GM19351 (cell line): Measurements from ENCODE around the gene C16orf95.
"Not testable (repeated sequence)": the region's sequence is repeated elsewhere in the genome, so short reads cannot be mapped to it uniquely, and the experiment has no call there.

Experiments used
- ATAC-seq: cut with Tn5 transposase; IDR thresholded peaks from one replicate; pipeline ENCODE4 v1.9.1; 2021; ENCODE audit warnings: mild to moderate bottlenecking, moderate library complexity; ENCODE audit not compliant: unreplicated experiment

Gene C16orf95

GRCh38 chr16:87316923-87317749 is at the start of gene C16orf95:
TSS of gene C16orf95 (minus strand) at chr16:87317392. CDS start at chr16:87317242, 150 bp downstream.
- peak; percentile 91 for ATAC-seq

DNA sequence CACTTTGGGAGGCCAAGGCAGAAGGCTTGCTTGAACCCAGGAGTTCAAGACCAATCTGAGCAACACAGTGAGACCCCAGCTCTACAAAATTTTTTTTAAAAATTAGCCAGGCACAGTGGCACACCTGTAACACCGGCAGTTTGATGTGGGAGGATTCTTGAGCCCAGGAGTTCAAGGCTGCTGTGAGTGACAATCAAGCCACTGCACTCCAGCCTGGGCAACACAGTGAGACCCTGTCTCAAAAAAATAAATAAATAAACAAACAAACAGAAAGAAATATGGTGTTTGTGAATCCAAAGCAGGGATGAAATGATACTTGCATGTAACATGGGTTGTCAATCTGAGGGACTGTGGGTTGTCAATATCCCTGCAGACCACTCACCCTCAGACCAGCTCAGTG is 49.7 kb upstream of the C16orf95 start:
- ATAC-seq, result no peak

DNA sequence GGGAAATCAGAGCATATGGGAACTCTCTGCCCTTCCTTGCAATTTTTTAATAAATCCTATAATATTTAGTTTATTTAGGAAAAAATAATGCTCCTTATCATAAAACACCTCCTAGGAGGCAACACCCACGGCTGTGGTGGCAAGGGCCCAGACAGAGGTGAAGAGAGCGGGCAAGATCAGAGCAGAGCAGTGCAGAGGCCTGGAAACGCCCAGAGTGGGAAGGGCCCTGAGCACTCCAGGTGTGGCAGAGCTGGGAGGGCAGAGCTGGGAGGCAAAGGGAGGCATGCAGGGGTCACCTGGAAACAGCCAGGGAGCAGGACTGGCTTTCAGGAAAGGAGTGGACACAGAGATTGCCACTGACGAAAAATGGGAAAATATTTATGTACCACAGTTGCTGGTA is 49.1 kb upstream of the C16orf95 start:
- ATAC-seq, result no peak

DNA sequence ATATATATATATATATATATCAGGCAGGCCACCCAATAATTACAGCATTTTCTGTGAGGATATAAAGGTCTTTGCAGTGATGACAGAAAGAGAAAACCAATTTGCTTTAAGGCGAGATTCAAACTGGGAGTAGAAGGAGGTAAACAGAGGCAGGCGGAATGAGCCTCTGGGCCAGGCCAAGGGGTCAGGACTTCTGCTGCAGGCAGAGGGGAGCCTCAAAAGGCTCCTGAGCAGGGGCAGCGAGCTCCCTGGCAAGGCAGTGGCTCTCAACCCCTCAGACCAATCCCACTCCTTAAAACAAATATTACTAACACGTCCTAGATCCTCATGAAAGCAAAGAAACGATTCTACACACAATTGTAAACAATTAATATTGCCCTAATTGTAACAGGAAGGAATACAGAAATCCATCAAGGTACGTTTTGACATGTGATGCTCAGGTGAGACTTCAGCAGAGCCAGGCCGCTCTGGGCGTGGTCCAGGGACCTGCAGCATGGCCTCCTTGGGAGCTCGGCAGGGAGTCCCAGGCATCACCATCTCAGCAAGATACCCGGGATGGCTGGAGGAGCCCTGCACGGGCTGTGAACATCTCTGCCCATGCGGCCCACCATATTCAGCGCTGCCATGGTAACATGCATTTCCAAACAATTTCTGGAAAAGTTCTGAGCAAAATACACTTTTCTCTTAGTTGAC is 48.0 kb upstream of the C16orf95 start:
- ATAC-seq, result no peak

DNA sequence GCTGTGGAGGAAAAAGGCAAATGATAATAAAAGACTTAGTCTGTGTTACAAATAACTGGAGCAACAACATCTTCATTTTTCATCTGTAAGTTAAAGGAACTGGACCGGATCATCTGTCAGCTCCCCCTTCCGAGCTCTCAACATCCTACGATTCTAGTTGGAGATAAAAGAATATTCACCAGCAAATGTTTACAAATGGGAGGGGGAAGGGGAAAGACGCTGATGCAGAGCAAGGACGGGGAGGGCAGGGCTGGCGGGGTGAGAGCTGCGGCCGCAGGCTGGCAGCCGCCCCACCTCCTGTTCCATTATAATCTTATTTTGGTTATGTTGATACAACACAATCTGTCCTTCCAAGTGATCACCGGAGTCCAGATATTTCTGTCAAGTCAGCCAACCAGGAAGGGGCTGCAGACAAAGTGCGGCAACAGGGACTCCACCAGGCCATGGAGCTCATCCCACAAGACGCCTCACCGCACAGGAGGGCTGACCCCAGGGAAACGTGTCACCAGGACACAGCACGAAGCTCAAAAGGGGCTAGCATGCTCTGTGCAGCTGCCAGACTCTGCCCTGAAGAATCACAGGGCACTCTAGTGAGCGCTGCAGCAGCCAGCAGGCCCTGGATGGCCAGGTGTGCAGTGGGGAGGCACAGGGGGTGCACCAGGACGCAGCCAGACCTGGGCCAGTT is 46.7 kb upstream of the C16orf95 start:
- ATAC-seq, result no peak

GRCh38 chr16:87362828-87363559 is 45.8 kb upstream of the C16orf95 start:
- not testable (repeated sequence) for ATAC-seq

- no peak for ATAC-seq
Observed at GRCh38 chr16:87361916-87362619, 44.9 kb upstream of the C16orf95 start.

GRCh38 chr16:87360862-87361610 is 43.8 kb upstream of the C16orf95 start:
- no peak for ATAC-seq

DNA sequence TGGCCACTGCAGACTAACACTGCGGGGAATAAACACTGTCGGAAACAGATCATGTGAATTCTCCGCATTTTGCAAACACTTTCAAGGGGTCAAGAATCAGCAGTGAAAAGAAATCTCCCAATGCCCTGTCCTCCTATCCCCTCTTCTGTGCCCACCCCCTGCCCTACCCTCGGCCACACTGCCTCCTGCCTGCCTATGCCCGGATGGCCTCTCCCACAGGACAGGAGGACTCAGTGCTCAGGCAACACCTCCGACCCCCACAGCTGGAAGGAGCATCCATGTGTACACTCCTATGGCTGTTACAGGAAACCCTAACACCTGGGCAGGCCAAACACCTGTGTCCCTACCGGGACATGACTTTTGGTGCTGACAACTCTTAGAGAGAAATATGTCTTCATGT is 41.9 kb upstream of the C16orf95 start:
- ATAC-seq, result no peak

DNA sequence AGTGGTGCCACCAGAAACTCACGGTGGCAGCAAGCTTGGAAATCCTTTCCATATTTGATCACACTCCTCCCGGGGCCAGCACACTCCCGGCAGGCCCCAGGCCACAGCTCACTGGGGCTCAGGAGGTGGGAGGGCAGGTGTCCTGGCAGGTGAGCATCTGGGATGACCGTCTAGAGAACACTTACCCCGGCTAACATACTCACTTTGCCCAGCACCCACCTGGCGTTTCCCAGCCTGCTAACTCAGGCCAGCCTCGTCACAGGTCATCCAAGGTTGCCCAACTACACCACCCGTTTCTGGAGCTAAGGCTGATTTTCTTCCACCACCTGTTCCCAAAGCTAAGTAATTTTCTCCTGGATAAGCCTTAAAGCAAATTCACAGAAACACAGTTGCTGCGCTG is 41.5 kb upstream of the C16orf95 start:
- ATAC-seq, result no peak

GRCh38 chr16:87358250-87358649 is 41.1 kb upstream of the C16orf95 start:
- ATAC-seq, result no peak

DNA sequence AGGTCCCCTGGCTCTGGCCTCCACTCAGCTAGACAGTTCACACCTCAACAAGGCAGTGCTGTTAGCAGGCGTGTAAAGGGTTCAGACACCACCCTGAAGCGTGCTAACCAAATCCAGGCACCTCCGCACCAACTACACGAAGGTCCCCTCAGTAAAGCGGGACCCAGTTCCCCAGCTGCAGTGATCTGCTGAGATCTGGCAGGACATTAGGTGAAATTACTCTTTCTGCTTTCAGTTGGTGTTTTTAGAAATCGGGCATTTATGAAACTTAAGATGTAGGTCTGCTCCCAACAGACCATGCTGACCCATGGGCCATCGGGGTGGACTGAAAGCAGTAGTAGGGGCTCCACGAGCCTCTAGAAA is 39.3 kb upstream of the C16orf95 start:
- no peak for ATAC-seq

DNA sequence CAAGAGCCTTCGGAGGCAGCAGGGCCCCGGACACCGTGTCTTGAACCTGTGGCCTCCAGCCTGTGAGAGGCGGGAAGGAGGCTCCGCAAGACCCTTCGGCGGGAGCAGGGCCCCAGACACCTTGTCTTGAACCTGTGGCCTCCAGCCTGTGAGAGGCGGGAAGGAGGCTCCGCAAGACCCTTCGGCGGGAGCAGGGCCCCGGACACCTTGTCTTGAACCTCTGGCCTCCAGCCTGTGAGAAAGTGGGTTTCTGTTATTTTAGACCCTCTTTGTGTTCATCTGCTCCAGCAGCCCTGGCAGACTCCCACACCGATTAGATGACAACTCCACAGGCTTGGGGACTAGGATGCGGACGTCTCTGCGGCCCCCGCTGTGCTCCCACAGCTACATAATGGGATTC is 36.4 kb upstream of the C16orf95 start:
- ATAC-seq, result no peak

- no peak for ATAC-seq
Observed at GRCh38 chr16:87352818-87353217, 35.6 kb upstream of the C16orf95 start.

GRCh38 chr16:87351320-87351698 is 34.1 kb upstream of the C16orf95 start:
- ATAC-seq, result no peak

DNA sequence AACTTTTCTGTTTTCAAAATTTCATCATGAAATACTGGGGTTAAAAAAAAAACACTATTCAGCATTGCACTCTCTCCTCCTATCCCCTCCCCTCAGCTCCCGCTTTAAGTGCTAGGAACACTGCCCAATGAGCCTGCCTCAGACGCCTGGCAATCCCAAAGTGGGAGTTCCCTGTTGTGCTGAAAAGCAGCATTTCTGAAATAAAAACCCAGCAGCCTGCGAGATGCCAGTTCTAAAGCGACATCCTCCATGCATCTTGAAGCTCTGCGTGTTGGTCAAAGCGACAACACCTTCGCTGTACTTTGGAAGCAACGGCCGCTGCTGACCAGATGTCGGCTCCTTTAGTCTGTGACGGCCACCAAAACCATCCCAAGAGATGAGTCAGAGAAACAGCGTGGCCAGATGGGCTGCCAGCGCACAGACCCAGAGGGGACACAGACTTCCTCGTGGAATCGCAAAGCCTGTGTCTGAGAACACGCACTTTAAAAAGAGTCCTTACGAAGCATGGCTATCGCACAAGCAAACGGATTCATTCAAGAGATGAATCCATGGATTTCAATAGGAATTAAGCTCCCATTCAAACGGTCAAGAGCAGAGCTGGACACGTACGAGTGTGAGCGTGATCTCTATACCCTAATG is 33.6 kb upstream of the C16orf95 start:
- no peak for ATAC-seq

- no peak for ATAC-seq
Observed at GRCh38 chr16:87350031-87350430, 32.8 kb upstream of the C16orf95 start.

GRCh38 chr16:87348616-87349157 is 31.5 kb upstream of the C16orf95 start:
- ATAC-seq, result no peak
